T-helper 9 cell (primary cell): Measurements from ENCODE around the gene CLSTN3.
"Not testable (repeated sequence)": the region's sequence is repeated elsewhere in the genome, so short reads cannot be mapped to it uniquely, and the experiment has no call there.

ENCODE experiments used
- DNase-seq: peaks from one replicate; pipeline ENCODE4 v3.0.0-alpha.2; 2020

CLSTN3 gene

DNA sequence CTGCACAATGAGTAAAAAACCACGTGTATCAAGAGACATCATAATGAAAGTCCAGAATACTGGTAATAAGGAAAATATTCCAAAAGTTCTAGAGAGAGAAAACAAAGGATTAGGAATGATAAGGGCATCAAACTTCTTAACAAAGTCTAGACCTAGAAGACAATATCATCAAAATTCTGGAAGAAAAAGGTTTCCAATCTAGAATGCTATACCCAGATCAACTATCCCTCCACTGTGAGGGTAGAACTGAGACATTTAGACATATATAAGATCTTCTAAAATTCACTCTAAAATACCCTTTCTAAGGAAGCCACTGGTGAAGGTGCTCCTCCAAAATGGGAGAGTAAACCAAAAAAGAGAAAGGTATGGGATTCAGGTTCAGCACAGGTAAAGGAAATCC, 24.1 kb upstream of the CLSTN3 start:
- no peak for DNase-seq

DNA sequence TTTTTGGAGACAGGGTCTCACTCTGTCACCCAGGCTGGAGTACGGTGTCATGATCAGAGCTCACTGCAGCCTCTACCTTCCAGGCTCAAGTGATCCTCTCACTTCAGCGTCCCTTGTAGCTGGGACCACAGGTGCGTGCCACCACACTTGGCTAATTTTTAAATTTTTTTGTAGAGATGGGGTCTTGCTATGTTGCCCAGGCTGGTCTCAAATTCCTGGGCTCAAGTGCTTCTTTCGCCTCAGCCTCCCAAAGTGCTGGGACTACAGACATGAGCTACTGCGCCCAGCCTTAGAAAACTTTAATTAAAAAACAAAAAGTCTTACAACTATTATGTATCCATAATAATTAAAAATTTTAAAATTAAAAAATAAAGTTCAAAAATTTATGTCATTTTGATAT, 23.0 kb upstream of the CLSTN3 start:
- not testable (repeated sequence) for DNase-seq

DNA sequence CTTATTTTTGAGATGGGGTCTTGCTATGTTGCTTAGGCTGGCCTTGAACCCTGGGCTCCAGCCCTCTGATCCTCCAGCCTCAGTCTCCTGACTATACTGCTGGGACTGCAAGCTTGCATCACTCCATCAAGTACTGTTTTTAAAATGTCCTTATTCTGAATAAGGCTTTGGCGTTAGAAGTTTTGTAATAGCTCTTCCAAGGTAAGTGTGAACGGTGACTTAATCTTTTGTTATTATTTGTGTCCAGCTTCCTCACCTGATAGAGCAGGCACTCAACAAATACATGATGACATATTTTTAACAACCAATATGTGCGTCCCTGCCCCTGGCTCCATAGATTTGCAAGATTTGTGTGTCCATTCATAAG, 22.6 kb upstream of the CLSTN3 start:
- no peak for DNase-seq

- peak; percentile 58 for DNase-seq
Observed at GRCh38 chr12:7108003-7108795, 22.0 kb upstream of the CLSTN3 start.

- peak; percentile 82 for DNase-seq
Observed at GRCh38 chr12:7108796-7109571, 21.2 kb upstream of the CLSTN3 start, which contains the start of gene C1RL. C1RL (minus strand) TSS chr12:7109214; CDS start chr12:7109180, 34 bp downstream.

DNA sequence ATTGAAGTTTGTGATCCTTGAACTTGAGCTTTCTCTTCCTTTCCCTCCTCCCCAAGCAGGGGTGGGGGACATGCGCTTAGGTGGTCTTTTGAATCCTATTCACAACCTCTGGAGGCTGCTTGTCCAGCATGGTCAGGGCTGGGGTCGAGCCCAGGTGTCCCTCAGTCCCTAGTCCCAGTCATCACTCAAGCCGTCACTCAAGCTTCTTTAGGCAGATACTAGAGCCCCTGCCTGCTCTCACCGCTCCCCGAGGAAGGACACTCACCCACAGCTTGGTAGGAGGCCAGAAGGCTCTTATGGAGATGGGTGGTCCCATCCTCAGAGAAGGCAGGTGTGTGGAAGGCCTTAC, 20.6 kb upstream of the CLSTN3 start:
- DNase-seq = no peak

DNA sequence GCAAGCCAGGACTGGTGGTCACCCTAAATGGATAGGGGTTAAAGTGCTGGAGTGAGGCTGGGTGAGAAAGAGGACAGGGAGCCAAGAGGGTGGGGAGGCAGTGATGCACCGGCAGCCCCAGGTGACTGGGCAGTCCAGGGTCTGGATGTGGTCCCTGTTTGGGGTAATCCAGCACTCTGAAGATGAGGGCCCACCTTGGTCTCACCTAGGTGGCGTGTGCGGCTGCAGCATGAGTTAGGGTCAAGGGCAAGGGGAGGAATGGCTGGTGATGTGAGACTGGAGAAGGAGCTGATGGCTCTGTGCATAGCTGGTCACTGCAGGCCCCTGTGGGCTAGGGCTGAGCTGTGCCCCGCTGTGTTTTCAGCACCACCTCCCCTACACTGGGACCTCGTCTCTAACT, 19.5 kb upstream of the CLSTN3 start:
- DNase-seq = no peak

- no peak for DNase-seq
Observed at GRCh38 chr12:7112041-7112440, 18.1 kb upstream of the CLSTN3 start.

GRCh38 chr12:7113389-7113871, 16.7 kb upstream of the CLSTN3 start:
- peak; percentile 24 for DNase-seq

GRCh38 chr12:7114008-7114407, 16.2 kb upstream of the CLSTN3 start:
- no peak for DNase-seq

- no peak for DNase-seq
Observed at GRCh38 chr12:7114851-7115250, 15.3 kb upstream of the CLSTN3 start.

DNA sequence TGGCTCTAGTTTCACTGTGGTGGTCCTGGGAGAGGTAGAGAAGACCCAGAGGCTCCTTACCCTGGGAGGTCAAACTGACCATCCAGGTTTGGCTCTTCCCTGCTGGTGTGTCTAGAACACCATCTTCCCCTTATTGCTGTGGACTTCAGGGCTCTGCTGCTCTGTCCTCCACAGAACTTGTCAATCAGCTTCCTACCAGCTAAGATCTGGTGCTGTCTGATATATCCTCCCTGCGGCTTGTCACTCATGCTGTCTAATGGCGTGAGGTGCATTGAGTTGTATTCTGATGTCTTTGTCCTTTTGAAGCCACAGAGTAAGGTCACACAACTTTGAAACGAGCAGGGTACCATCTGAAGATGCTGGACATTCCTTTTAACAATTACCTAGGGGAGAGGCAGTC, 14.0 kb upstream of the CLSTN3 start:
- DNase-seq = no peak

DNA sequence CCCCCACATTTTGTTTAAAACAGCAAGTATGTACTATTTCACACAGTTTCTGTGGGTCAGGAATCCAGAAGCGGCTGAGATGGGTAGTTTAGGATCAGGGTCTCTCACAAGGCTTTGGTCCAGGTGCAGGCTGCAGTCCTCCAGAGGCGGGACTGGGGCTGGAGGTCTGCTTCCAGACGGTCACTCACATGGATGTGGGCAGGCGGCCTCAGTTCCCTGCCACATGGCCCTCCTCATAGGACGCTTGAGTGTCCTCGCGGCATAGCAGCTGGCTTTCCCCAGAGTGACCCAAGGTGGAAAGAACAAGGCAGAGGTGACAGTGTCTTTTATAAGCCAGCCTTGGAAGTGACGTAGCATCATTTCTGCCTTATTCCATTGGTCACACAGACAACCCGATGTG, 13.3 kb upstream of the CLSTN3 start:
- DNase-seq = no peak

GRCh38 chr12:7117670-7118069, 12.5 kb upstream of the CLSTN3 start:
- no peak for DNase-seq

GRCh38 chr12:7118881-7119280, 11.3 kb upstream of the CLSTN3 start:
- no peak for DNase-seq

GRCh38 chr12:7120166-7120565, 10.0 kb upstream of the CLSTN3 start:
- DNase-seq = no peak

DNA sequence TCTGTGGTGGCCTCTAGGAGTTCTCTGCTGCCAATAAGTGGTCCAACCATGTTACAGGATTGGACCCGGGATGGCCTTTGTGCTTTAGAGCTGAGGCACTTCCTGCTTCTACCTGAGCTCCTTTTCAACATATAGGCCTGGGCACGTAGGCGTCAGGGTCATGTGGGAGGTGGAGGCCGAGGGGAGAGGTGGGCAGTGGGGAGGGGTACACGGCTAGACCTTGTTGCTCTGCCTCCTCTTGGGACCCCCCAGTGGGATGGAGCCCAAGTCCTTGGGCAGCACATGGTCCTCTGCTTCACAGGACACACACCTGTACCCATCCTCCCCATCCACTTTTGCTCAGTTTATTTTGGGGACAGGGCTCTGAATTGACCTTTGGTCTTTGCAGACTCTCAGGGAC, 8.8 kb upstream of the CLSTN3 start:
- DNase-seq = no peak

DNA sequence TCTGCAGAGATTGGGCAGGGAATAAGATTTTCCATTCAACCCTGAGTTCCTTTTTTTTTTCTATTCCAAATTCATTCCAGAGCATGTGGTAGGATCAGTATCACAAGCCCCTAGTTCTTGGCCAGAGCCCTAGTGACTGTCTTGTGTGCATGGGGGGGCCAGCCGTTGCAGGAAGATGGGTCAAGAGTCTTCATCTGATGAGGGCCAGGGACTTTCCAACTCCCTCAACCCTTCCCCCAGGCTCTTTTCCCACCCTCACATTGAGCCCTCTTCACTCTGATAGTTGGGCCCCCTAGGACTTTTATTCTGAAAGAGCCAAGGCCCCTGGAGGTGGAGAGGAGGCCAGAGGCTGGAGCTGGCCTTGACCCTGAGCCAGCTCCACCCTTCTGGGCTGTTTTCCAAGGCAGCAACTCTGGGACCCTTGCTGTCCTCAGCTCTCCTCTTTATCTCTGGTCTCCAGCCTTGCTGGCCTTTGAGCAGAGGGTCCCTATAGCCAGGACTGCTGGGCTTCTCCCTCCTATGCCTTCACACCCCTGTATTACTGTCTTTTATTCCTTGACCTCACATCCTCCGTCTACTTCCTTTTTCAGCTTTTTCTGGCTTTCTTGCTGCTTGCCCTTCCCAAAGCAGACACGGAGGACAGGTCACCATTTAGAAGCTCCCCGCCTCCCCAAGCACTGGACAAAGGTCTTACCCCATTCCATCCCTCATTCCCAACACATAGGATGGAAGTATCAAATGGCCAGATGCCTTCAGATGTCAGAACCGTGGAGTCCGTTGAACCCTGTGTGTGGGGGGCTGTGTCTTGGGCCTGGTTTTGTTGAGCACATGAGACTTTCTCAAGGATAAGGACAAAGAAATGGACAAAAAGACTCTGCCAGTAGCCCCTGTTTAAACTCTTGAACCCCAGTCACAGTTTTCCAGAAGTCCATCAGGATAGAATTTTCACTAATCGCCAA, 7.1 kb upstream of the CLSTN3 start:
- DNase-seq = no peak

DNA sequence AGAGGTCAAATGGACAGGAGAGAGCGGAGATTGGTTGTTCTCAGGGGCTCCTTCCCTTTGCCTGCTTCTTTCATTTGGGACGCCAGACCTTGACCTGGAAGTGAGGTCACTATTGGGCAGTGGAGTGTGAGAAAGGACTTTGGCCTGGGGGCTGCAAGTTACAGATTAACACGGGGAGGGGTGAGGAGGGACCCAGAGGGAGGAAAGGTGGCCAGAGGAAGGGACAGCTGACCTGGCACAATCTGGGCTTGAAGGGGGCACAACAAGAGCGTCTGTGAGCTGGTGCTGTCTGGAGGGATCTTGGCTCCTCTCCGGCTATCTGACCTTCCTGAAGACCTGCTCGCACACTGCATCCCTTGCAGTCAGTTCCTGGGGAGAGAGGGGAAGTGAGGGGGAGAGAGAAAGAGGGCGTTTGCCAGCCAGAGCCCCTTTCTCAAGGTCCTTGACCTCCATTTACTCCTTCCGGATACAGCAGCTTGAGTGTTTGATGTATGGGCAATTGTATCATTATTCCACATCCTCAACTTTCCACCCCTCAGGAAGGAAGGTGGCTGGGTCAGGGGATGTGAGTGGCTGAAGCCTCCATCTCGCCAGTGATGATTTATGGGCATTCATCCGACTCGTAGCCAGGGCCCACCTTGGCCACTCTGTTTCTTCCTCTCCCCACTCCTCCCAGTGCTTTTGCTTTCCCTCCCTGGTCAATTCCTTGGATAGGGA, 6.2 kb upstream of the CLSTN3 start:
- no peak for DNase-seq

DNA sequence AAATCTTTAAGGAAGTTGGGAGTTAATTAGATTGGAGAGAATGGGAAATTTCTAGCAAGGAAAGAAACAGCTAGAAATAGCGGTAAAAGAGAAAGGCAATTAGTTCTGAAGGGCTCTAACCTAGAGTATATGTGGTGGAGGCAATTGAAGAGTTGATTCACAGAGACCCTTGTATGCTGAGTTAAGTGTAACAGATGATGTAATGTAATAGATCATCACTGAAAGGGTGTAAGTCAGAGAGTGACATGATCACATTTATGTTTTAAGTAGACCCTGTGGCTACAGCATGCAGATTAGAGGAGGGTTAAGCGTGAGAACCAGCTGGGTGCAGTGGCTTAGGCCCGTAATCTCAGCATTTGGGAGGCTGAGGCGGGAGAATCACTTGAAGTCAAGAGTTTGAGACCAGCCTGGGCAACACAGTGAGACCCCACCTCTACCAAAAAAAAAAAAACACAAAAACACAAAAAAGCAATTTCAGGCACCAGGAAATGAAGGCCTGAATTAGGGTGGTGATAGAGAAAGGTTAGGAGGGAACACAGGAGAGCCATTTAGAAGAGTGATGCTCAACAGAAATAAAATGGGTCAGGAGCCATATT, 4.4 kb upstream of the CLSTN3 start:
- DNase-seq = no peak

DNA sequence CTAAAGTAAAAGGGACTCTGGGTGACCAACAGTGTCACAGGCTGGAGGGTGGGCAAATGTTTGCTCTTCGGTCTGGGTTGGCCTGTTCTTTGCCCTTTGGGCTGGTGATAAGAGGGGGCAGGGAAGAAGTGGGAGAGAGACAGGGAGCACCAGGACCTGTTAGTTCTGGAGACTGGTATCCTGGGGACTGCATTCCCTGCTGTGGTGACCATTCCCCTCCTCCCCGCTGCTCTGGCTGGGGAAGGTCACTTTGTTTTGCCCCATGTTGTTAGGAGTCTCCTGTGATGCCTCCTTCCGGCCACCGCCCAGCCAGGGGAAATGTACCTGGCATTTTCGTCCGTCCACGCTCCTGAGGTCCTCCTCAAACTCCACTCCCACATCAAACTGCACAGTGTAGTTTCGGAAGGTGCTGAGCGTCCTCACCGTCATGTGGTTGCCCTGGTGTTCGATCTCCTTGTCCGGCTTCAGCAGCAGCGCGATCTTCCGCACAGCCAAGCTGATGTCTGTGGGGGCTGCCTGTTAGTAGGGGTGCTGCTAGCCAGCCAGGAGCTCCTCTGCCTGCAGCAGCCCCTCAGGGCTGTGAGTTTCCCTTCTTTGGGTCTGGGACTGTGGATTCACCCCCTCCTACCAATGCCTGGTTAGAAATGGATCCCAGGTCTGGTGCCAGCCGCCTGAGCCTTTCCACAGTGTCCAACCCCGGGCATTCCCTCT, 2.1 kb upstream of the CLSTN3 start:
- no peak for DNase-seq
